Endothelial cell of umbilical vein (primary cell): ENCODE data around the gene PDGFRB. TPM values are rescaled to one million over a fixed set of nuclear protein-coding genes. Genes with fewer than 3 reads are reported as not detected.

Experiments
- BruUV-seq: library from RNA; stranded (reverse); fragments of 400-500 nt; replicated peaks from 2 replicates; lab custom pipeline; 2021; lab: Mats Ljungman, UMichigan
- CTCF ChIA-PET: fragments of 300-600, 350-600 bp; sonication (Branson Sonifier 250); formaldehyde crosslinking; loops from one replicate; lab custom pipeline; 2021; ENCODE audit warnings: antibody characterized with exemption, inconsistent platforms; lab: Charles Lee
- POLR2A ChIA-PET: fragments of 300-600, 350-600 bp; sonication (Branson Sonifier 250); formaldehyde crosslinking; loops from one replicate; lab custom pipeline; 2021; ENCODE audit warnings: antibody characterized with exemption, inconsistent platforms; lab: Charles Lee
- DNase-seq: peaks from one replicate; pipeline ENCODE4 v3.0.0-alpha.2; 2011; ENCODE audit warnings: low read depth, low spot score
- FAIRE-seq: peaks from 2 replicates; lab custom pipeline; 2011; peaks lifted over from hg19 to GRCh38; lab: Jason Lieb, UNC
- H2AFZ ChIP-seq: 2 replicates; pipeline ENCODE4 v1.6.0; 2012; ENCODE audit warnings: low read depth, low read length, control low read depth, inconsistent platforms
- H3K27ac ChIP-seq: 2 replicates; pipeline ENCODE4 v1.5.1; 2011; ENCODE audit warnings: low read depth, mild to moderate bottlenecking, control low read depth, low read length, moderate library complexity; ENCODE audit not compliant: insufficient read depth
- H3K27me3 ChIP-seq, 2 experiments: 2 replicates each; pipeline versions ENCODE4 v1.6.0 to v1.6.1; 2011; ENCODE audit warnings: low read length in 2 of 2, mixed read lengths in 1 of 2; ENCODE audit not compliant: control insufficient read depth in 2 of 2, insufficient read depth in 2 of 2
- H3K36me3 ChIP-seq, 2 experiments: 2 replicates in 1 of 2; 3 replicates in 1 of 2; pipeline ENCODE4 v1.5.1; 2011; ENCODE audit warnings: low read length in 2 of 2, mild to moderate bottlenecking in 1 of 2, moderate library complexity in 1 of 2; ENCODE audit not compliant: control insufficient read depth in 2 of 2, insufficient read depth in 2 of 2; ENCODE audit errors: extremely low read depth in 1 of 2
- H3K4me1 ChIP-seq: 3 replicates; pipeline ENCODE4 v1.5.1; 2011; ENCODE audit warnings: mild to moderate bottlenecking, low read length; ENCODE audit not compliant: control insufficient read depth, insufficient read depth; ENCODE audit errors: extremely low read depth
- H3K4me2 ChIP-seq: 2 replicates; pipeline ENCODE4 v1.6.1; 2011; ENCODE audit warnings: low read length, control low read depth, mixed read lengths; ENCODE audit not compliant: insufficient read depth
- H3K4me3 ChIP-seq, 3 experiments: fragments of 200-600 bp in 1 of 3; sonication (generic), shearing (Covaris generic) in 1 of 3; replicated peaks in 1 of 3; 2 replicates each; pipeline ENCODE4 v1.5.1; 2011 to 2016; ENCODE audit warnings: control low read depth in 3 of 3, low read length in 3 of 3, mild to moderate bottlenecking in 2 of 3, inconsistent platforms in 1 of 3, low read depth in 1 of 3, moderate library complexity in 1 of 3; ENCODE audit not compliant: insufficient read depth in 1 of 3
- H3K79me2 ChIP-seq: 2 replicates; pipeline ENCODE4 v1.6.0; 2012; ENCODE audit warnings: low read length, inconsistent platforms; ENCODE audit not compliant: control insufficient read depth, insufficient read depth
- H3K9ac ChIP-seq: replicated peaks from 2 replicates; pipeline ENCODE3; 2011; ENCODE audit warnings: low read length, control low read depth; ENCODE audit not compliant: insufficient read depth; ENCODE audit errors: extremely low read depth
- H3K9me1 ChIP-seq: replicated peaks from 3 replicates; pipeline ENCODE4 v1.6.0; 2011; ENCODE audit warnings: mild to moderate bottlenecking, low read length; ENCODE audit not compliant: control insufficient read depth, insufficient read depth; ENCODE audit errors: extremely low read depth
- H3K9me3 ChIP-seq: replicated peaks from 2 replicates; pipeline ENCODE4 v1.5.1; 2012; ENCODE audit warnings: low read length, inconsistent platforms; ENCODE audit not compliant: control insufficient read depth, insufficient read depth
- H4K20me1 ChIP-seq: replicated peaks from 2 replicates; pipeline ENCODE3; 2011; ENCODE audit warnings: mild to moderate bottlenecking, low read length; ENCODE audit not compliant: control insufficient read depth, insufficient read depth; ENCODE audit errors: extremely low read depth
- EZH2 ChIP-seq: IDR thresholded peaks from 2 replicates; pipeline ENCODE4 v1.6.1; 2012; ENCODE audit warnings: borderline replicate concordance, low read depth, mild to moderate bottlenecking, moderate library complexity, low read length, inconsistent platforms; ENCODE audit not compliant: severe bottlenecking
- FOS ChIP-seq: IDR thresholded peaks from 2 replicates; pipeline ENCODE4 v1.6.1; 2011; ENCODE audit warnings: mild to moderate bottlenecking, low read length, moderate library complexity, borderline replicate concordance; ENCODE audit not compliant: insufficient read depth
- MAX ChIP-seq: IDR thresholded peaks from 2 replicates; pipeline ENCODE4 v1.6.1; 2011; ENCODE audit not compliant: insufficient read depth, insufficient read length
- MYC ChIP-seq: IDR thresholded peaks from one replicate; pipeline ENCODE4 v1.6.1; 2011; ENCODE audit warnings: mild to moderate bottlenecking, low read depth, low read length
- POLR2A ChIP-seq: IDR thresholded peaks from 2 replicates; pipeline ENCODE4 v1.6.1; 2012; ENCODE audit warnings: low read depth, mild to moderate bottlenecking, control low read depth, low read length
- POLR2AphosphoS5 ChIP-seq: IDR thresholded peaks from 2 replicates; pipeline ENCODE4 v1.6.1; 2012; ENCODE audit warnings: low read depth, mild to moderate bottlenecking, control low read depth, low read length, moderate library complexity; ENCODE audit not compliant: insufficient read depth
- dilution Hi-C: fragments of 300-500 bp; cut with MboI; formaldehyde crosslinking; loops from one replicate; pipeline ENCODE4 v1.15.0; 2019; ENCODE audit warnings: low sequenced_read_pairs; ENCODE audit not compliant: extremely low pct_ligation_motif_present
- intact Hi-C: fragments of 100-400 bp; cut with micrococcal nuclease; formaldehyde crosslinking; loops from one replicate; pipeline ENCODE4 v1.10.0; 2022
- polyA plus RNA-seq, 4 experiments: library from polyadenylated mRNA; depleted of rRNA in 3 of 4; stranded (reverse) in 3 of 4; unstranded in 1 of 4; fragments of >200 nt; gene quantifications; 2 replicates each; pipeline versions ENCODE4 v1.2.1 to v1.2.3, GENCODE V29; 2011 to 2012; ENCODE audit warnings: missing spikeins in 1 of 4
- total RNA-seq: library from RNA; stranded (reverse); gene quantifications from 2 replicates; pipeline ENCODE4 v1.2.3, GENCODE V29; 2021
- TF ChIP-seq, protein P1 (sequence below), 2 donors: IDR thresholded peaks; 1 replicate in 1 of 2; 2 replicates in 1 of 2; pipeline ENCODE4 v1.5.1; 2011; ENCODE audit warnings: low read length in 2 of 2, mild to moderate bottlenecking in 2 of 2, moderate library complexity in 2 of 2, control low read depth in 1 of 2, inconsistent platforms in 1 of 2, low read depth in 1 of 2; ENCODE audit not compliant: insufficient read depth in 1 of 2; ENCODE audit errors: extremely low read depth in 1 of 2

The PDGFRB gene
- total and polyA plus RNA-seq, 2 donors (not counting 3 experiments of a cell fraction or from before 2014, with no cell fraction given): 1.4 to 1.7 TPM

- H3K9ac ChIP-seq: no peak overlapping the region
- no peaks in the 10 kb centered on the region for H4K20me1 ChIP-seq
- peaks cover 17% of the 10 kb centered on the region for H3K4me1 ChIP-seq
- H3K79me2 ChIP-seq: no peaks in the 10 kb centered on the region
- ChIA-PET CTCF (no interaction called here), POLR2A (no interaction called here)
- intact Hi-C loops (no loop called here), dilution Hi-C loops (no loop called here)
- H3K27ac ChIP-seq: no peak overlapping the region
- TF ChIP-seq MYC (no peak), MAX (no peak), EZH2 (no peak), FOS (no peak), POLR2A (no peak), POLR2AphosphoS5 (no peak)
- TF ChIP-seq, protein P1, sequence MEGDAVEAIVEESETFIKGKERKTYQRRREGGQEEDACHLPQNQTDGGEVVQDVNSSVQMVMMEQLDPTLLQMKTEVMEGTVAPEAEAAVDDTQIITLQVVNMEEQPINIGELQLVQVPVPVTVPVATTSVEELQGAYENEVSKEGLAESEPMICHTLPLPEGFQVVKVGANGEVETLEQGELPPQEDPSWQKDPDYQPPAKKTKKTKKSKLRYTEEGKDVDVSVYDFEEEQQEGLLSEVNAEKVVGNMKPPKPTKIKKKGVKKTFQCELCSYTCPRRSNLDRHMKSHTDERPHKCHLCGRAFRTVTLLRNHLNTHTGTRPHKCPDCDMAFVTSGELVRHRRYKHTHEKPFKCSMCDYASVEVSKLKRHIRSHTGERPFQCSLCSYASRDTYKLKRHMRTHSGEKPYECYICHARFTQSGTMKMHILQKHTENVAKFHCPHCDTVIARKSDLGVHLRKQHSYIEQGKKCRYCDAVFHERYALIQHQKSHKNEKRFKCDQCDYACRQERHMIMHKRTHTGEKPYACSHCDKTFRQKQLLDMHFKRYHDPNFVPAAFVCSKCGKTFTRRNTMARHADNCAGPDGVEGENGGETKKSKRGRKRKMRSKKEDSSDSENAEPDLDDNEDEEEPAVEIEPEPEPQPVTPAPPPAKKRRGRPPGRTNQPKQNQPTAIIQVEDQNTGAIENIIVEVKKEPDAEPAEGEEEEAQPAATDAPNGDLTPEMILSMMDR (IDR thresholded peaks at IDR 0.05; ENCODE audit: extremely low read depth in 1 of 2, insufficient read depth in 1 of 2, low read depth in 1 of 2, low read length in 2 of 2): no peak
- no peak for DNase-seq
- H3K36me3 ChIP-seq: no peaks in the 10 kb centered on the region
- no peak overlapping the region for H2AFZ ChIP-seq
- BruUV-seq: no TSS peak
- FAIRE-seq: no peak
- H3K9me1 ChIP-seq: no peaks in the 10 kb centered on the region
- no peaks in the 10 kb centered on the region for H3K9me3 ChIP-seq
- H3K4me2 ChIP-seq: no peak overlapping the region
- no peak overlapping the region for H3K4me3 ChIP-seq
- H3K27me3 ChIP-seq: no peaks in the 10 kb centered on the region
These were observed 14.0 kb downstream of the PDGFRB start for GRCh38 chr5:150141544-150142184.
